ENCODE data around the gene POU2AF2. TPM values are rescaled to one million over a fixed set of nuclear protein-coding genes. Genes with fewer than 3 reads are reported as not detected.

Gene POU2AF2
- total RNA-seq, 4 donors from 2014 or later: 1.9 to 4.4 TPM; not detected in 2

DNA sequence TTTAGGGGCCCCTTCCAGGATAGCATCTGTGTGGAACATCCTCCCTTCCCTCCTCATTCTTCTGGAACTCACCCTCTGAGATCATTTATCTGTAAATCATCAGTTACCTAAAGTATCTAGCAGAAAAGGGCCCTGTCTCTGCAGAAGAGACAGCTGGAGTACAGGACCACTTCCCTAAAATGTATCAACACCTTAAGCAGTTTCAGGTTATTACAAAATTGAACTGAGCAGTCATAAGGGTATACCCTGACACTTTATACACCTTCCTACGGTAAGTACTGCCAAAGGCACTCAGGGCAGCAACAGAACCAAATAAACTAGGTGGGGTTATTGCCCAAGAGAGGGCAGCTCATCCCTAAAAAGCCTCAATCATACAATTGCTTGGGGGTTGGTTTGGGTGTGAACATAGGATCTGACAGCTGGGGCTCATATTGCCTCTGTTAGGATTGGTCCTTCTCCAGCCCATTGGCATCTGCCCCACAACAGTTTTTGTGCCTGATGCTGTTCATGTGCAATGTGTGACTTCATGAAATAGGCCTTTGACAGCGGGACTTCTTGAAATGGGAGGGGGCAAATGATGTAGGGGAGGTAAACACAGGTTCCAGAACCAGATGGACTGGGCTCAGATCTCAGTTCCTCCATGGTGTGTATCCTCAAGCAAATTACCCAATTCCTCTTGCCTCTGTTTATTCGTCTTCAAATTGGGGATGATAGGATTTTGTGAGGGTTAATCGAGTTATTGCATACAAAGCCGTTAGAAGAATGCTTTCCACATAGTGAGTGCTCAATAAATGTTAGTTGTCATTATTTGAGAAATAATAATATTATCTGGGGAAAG lies 55.7 kb downstream of the POU2AF2 start:
- H3K4me3 ChIP-seq: no peak overlapping the region

DNA sequence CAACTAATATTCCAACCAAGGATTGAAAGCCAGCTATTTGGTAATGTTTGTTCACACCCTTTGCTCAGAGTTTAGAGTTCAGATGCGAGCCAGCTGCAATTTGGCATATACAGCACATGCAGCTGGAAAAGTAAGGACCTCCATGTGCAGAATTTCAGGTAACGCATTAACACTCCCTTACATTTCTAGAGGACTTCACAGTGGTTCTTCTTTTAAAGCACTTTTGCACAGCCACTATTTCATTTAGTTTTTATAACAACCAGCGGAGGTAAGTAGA lies 56.3 kb downstream of the POU2AF2 start:
- TF ChIP-seq POLR2A (IDR thresholded peaks at IDR 0.05) (no peak), EP300 (IDR thresholded peaks at IDR 0.05; ENCODE audit: low read depth) (no peak), POLR2AphosphoS5 (IDR thresholded peaks at IDR 0.05) (no peak)
- TF ChIP-seq, protein P1, sequence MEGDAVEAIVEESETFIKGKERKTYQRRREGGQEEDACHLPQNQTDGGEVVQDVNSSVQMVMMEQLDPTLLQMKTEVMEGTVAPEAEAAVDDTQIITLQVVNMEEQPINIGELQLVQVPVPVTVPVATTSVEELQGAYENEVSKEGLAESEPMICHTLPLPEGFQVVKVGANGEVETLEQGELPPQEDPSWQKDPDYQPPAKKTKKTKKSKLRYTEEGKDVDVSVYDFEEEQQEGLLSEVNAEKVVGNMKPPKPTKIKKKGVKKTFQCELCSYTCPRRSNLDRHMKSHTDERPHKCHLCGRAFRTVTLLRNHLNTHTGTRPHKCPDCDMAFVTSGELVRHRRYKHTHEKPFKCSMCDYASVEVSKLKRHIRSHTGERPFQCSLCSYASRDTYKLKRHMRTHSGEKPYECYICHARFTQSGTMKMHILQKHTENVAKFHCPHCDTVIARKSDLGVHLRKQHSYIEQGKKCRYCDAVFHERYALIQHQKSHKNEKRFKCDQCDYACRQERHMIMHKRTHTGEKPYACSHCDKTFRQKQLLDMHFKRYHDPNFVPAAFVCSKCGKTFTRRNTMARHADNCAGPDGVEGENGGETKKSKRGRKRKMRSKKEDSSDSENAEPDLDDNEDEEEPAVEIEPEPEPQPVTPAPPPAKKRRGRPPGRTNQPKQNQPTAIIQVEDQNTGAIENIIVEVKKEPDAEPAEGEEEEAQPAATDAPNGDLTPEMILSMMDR (IDR thresholded peaks at IDR 0.05): no peak
- H3K9me3 ChIP-seq: no peaks in the 10 kb centered on the region
- peak overlapping the region in 3 of 4 donors; percentile 61 to 75 (median 72) for H3K27ac ChIP-seq
- peaks cover 15 to 42% (median 31%) of the 10 kb centered on the region in 4 donors for H3K4me1 ChIP-seq
- DNase-seq: no peak
- no peaks in the 10 kb centered on the region for H3K36me3 ChIP-seq
- intact Hi-C loops (cut with DNase I; ENCODE audit: low total_unique reads) (no loop called here), in situ Hi-C loops (cut with MboI; ENCODE audit: low pct_ligation_motif_present in 1 of 4, low pct_unique_long_range_greater_than_20kb in 1 of 4, low sequenced_read_pairs in 3 of 4) (no loop called here)
- no peak overlapping the region for H3K4me3 ChIP-seq
- 48 to 60% methylated on average over 3 of the region's 3 CpGs for WGBS, 2 donors (ENCODE audit: low coverage in 1 of 2)
- no peaks in the 10 kb centered on the region for H3K27me3 ChIP-seq

More for the DNA sequence above, 55.7 kb downstream of the POU2AF2 start:
- Histone ChIP-seq H3K27me3 (no peaks in the 10 kb centered on the region), H3K27ac (peak overlapping the region; percentile 19 to 86 (median 68)), H3K4me1 (peaks cover 15 to 42% (median 31%) of the 10 kb centered on the region in 4 donors), H3K36me3 (no peaks in the 10 kb centered on the region), H3K9me3 (no peaks in the 10 kb centered on the region)
- WGBS, 2 donors (ENCODE audit: low coverage in 1 of 2): 55 to 57% methylated on average over 4 to 5 of the region's 5 CpGs
- DNase-seq: no peak
- TF ChIP-seq EP300 (IDR thresholded peaks at IDR 0.05; ENCODE audit: low read depth) (no peak), POLR2AphosphoS5 (IDR thresholded peaks at IDR 0.05) (peak in 1 of 3 donors; percentile 24), POLR2A (IDR thresholded peaks at IDR 0.05) (no peak)
- TF ChIP-seq, protein P1 (IDR thresholded peaks at IDR 0.05): no peak
- in situ Hi-C loops (cut with MboI; ENCODE audit: low pct_ligation_motif_present in 1 of 4, low pct_unique_long_range_greater_than_20kb in 1 of 4, low sequenced_read_pairs in 3 of 4) (no loop called here), intact Hi-C loops (cut with DNase I; ENCODE audit: low total_unique reads) (no loop called here)

DNA sequence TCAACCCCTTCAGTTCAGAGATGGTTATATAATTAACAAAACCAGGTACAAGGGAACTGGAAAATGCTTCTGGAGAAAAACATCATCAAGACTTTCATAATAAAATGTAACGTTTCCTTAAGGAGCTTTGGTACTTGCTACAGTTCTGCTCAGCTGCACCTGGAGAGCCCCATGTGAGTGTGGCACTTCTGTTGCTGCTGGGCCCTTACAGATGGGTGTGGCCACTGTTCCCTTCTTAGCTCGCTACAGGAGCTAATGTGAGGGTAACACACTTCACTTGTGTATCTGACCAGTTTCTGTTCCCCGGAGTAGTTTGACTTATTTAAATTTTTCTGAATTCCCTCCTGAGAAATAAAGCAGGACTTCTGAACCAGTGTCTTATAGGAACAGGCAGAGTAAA lies 56.8 kb downstream of the POU2AF2 start:
- in situ Hi-C loops (cut with MboI; ENCODE audit: low pct_ligation_motif_present in 1 of 4, low pct_unique_long_range_greater_than_20kb in 1 of 4, low sequenced_read_pairs in 3 of 4) (no loop called here), intact Hi-C loops (cut with DNase I; ENCODE audit: low total_unique reads) (no loop called here)
- Histone ChIP-seq H3K4me3 (no peak overlapping the region), H3K36me3 (no peaks in the 10 kb centered on the region), H3K27ac (peak overlapping the region; percentile 61 to 75 (median 72)), H3K9me3 (no peaks in the 10 kb centered on the region), H3K27me3 (no peaks in the 10 kb centered on the region), H3K4me1 (peaks cover 15 to 43% (median 31%) of the 10 kb centered on the region in 4 donors)
- TF ChIP-seq EP300 (IDR thresholded peaks at IDR 0.05; ENCODE audit: low read depth): no peak
- TF ChIP-seq, protein P1 (IDR thresholded peaks at IDR 0.05): no peak
- TF ChIP-seq POLR2AphosphoS5 (IDR thresholded peaks at IDR 0.05): no peak
- no peak for TF ChIP-seq POLR2A (IDR thresholded peaks at IDR 0.05)
- WGBS, 2 donors (ENCODE audit: low coverage in 1 of 2): 40 to 59% methylated on average over 2 to 3 of the region's 3 CpGs
- DNase-seq: peak; percentile 66

DNA sequence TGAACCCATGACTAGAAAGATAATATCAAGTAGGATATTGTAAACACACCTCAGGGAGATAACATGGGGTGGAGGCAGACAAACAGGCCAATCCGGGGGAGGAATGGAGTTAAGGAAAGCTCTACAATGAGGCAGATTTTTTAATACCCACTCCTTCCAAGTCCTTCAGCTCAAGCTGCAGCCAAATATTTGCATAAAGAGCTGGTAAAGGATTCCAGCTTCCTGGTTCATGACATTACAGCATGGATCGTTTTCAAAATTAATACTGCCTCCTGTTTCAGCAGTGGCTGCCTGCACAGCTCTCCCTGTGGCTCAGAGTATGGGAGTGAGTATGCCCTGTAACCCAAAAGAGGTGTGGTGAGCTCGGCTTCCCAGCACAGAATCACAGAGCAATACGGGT lies 57.9 kb downstream of the POU2AF2 start:
- 22 to 54% methylated on average over 3 to 4 of the region's 4 CpGs for WGBS, 2 donors (ENCODE audit: low coverage in 1 of 2)
- H3K4me3 ChIP-seq: no peak overlapping the region
- peak overlapping the region; percentile 61 to 75 (median 72) for H3K27ac ChIP-seq
- H3K4me1 ChIP-seq: peaks cover 15 to 53% (median 28%) of the 10 kb centered on the region in 4 donors
- intact Hi-C loops (cut with DNase I; ENCODE audit: low total_unique reads): no loop called here
- H3K9me3 ChIP-seq: no peaks in the 10 kb centered on the region
- in situ Hi-C loops (cut with MboI; ENCODE audit: low pct_ligation_motif_present in 1 of 4, low pct_unique_long_range_greater_than_20kb in 1 of 4, low sequenced_read_pairs in 3 of 4): no loop called here
- no peaks in the 10 kb centered on the region for H3K36me3 ChIP-seq
- TF ChIP-seq POLR2A (IDR thresholded peaks at IDR 0.05) (no peak), EP300 (IDR thresholded peaks at IDR 0.05; ENCODE audit: low read depth) (no peak), POLR2AphosphoS5 (IDR thresholded peaks at IDR 0.05) (peak in 1 of 3 donors; percentile 38)
- TF ChIP-seq, protein P1 (IDR thresholded peaks at IDR 0.05): no peak
- DNase-seq: peak; percentile 61
- no peaks in the 10 kb centered on the region for H3K27me3 ChIP-seq

All from transverse colon (tissue), 4 donors.